Dermis blood vessel endothelial cell (primary cell): ENCODE results near the gene AAMDC. TPM values are rescaled to one million over a fixed set of nuclear protein-coding genes. Genes with fewer than 3 reads are reported as not detected.
A peak's percentile ranks its signal among the peaks of the same experiment; 100 is the strongest.
"Not testable (repeated sequence)": the region's sequence is repeated elsewhere in the genome, so short reads cannot be mapped to it uniquely, and the experiment has no call there.

Experiments
- DNase-seq: peaks from one replicate; pipeline ENCODE4 v3.0.0; 2010
- total RNA-seq: library from RNA; depleted of rRNA; stranded (reverse); fragments of >200 nt; gene quantifications from 2 replicates; pipeline ENCODE4 v1.2.3, GENCODE V29; 2014

The AAMDC gene
- total RNA-seq, 1 donor from 2014 or later: 35.6 TPM

- DNase-seq: no peak
Observed at GRCh38 chr11:77886401-77886800, 65.5 kb downstream of the AAMDC start.

- DNase-seq: not testable (repeated sequence)
Observed at GRCh38 chr11:77889045-77889444, 68.1 kb downstream of the AAMDC start.

GRCh38 chr11:77890100-77890614 is 69.2 kb downstream of the AAMDC start:
- peak; percentile 30 for DNase-seq

- DNase-seq: peak; percentile 60
Observed at GRCh38 chr11:77890619-77891056, 69.7 kb downstream of the AAMDC start.

GRCh38 chr11:77891256-77891655 is 70.3 kb downstream of the AAMDC start:
- DNase-seq: not testable (repeated sequence)

- DNase-seq: not testable (repeated sequence)
Observed at GRCh38 chr11:77891703-77892102, 70.8 kb downstream of the AAMDC start.

- not testable (repeated sequence) for DNase-seq
Observed at GRCh38 chr11:77894949-77895348, 74.0 kb downstream of the AAMDC start.

GRCh38 chr11:77908835-77909234 is 87.9 kb downstream of the AAMDC start:
- no peak for DNase-seq

GRCh38 chr11:77909277-77909676 is 88.3 kb downstream of the AAMDC start:
- DNase-seq: no peak

- DNase-seq: peak; percentile 10
Observed at GRCh38 chr11:77910828-77911227, 89.9 kb downstream of the AAMDC start.

- peak; percentile 65 for DNase-seq
Observed at GRCh38 chr11:77913608-77914306, 92.8 kb downstream of the AAMDC start.

GRCh38 chr11:77914307-77914791 is 93.4 kb downstream of the AAMDC start:
- DNase-seq: peak; percentile 81

GRCh38 chr11:77917713-77918112 is 96.8 kb downstream of the AAMDC start:
- DNase-seq: not testable (repeated sequence)

Other genes starting within 250 kb of the AAMDC start
- 0.42 and 0.68 TPM in 2 replicates for gene AQP11, start 231.2 kb upstream of the AAMDC start, total RNA-seq
- gene CLNS1A, start 183.3 kb upstream of the AAMDC start, total RNA-seq: 128 and 186 TPM in 2 replicates
- 43.2 and 46.6 TPM in 2 replicates for gene RSF1, start 422 bp upstream of the AAMDC start, total RNA-seq
- 33.8 and 45.1 TPM in 2 replicates for gene INTS4, start 173.5 kb downstream of the AAMDC start, total RNA-seq
- 0.51 and 1.1 TPM in 2 replicates for gene KCTD14, start 202.1 kb downstream of the AAMDC start, total RNA-seq
- gene THRSP, start 242.7 kb downstream of the AAMDC start, total RNA-seq: not detected in 2 replicates